Measurements from ENCODE around the gene AGR2. TPM values are rescaled to one million over a fixed set of nuclear protein-coding genes. Genes with fewer than 3 reads are reported as not detected.

Gene AGR2
- total RNA-seq, 1 experiment from 2014 or later = 140 TPM

DNA sequence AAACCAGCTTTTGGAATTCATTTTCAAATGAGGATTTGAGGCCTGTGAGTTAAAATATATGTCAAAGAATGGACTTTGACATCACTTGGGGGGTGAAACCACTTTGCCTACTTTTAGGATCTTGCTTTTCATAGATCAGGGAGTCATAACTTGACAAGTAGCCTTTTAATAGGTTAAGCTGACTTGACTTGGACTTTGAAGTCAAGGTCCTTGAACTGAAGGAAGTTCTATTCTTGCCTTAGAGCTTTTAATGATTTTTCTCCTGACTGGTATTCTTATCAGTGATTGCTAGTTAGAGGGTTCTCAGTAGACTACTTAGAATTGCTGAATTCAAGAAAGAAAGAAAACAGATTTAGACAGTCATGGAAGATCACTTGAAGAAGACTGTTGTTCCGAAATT, 17.7 kb downstream of the AGR2 start:
- Histone ChIP-seq H3K4me1 (ENCODE audit: insufficient read depth, low read length) (peaks cover 3% of the 10 kb centered on the region; the same call in 1 of the 2 replicates), H3K4me3 (ENCODE audit: low read length) (no peak overlapping the region), H3K27me3 (ENCODE audit: low read length) (no peaks in the 10 kb centered on the region), H3K9me2 (replicated peaks; ENCODE audit: low read length) (no peaks in the 10 kb centered on the region), H3K36me3 (ENCODE audit: low read depth, low read length) (peaks cover 4% of the 10 kb centered on the region), H3K4me2 (ENCODE audit: low read length) (no peak overlapping the region), H3K9me3 (ENCODE audit: low read length) (no peaks in the 10 kb centered on the region), H2AFZ (ENCODE audit: low read length) (no peak overlapping the region), H3K9ac (ENCODE audit: low read length) (no peak overlapping the region), H3K27ac (ENCODE audit: low read length) (no peak overlapping the region), H4K20me1 (ENCODE audit: low read length) (no peaks in the 10 kb centered on the region), H3F3A (ENCODE audit: low read length, unreplicated experiment) (no peaks in the 10 kb centered on the region), H3K79me2 (ENCODE audit: low read length) (no peaks in the 10 kb centered on the region)
- ChIA-PET CTCF (no interaction called here), POLR2A (ENCODE audit: unreplicated experiment) (interaction anchor here (0.6 kb wide), 1 partner anchor 625 kb away, joined by 5 read pairs; no protein-coding TSS in a partner anchor)
- DNase-seq (no peak), ATAC-seq (no peak)
- BruUV-seq (replicated peaks) = no TSS peak
- intact Hi-C loops (cut with micrococcal nuclease) = no loop called here
- no peak for TF ChIP-seq EZH2 (IDR thresholded peaks at IDR 0.05; ENCODE audit: low read length, unreplicated experiment)
- TF ChIP-seq, protein P1, sequence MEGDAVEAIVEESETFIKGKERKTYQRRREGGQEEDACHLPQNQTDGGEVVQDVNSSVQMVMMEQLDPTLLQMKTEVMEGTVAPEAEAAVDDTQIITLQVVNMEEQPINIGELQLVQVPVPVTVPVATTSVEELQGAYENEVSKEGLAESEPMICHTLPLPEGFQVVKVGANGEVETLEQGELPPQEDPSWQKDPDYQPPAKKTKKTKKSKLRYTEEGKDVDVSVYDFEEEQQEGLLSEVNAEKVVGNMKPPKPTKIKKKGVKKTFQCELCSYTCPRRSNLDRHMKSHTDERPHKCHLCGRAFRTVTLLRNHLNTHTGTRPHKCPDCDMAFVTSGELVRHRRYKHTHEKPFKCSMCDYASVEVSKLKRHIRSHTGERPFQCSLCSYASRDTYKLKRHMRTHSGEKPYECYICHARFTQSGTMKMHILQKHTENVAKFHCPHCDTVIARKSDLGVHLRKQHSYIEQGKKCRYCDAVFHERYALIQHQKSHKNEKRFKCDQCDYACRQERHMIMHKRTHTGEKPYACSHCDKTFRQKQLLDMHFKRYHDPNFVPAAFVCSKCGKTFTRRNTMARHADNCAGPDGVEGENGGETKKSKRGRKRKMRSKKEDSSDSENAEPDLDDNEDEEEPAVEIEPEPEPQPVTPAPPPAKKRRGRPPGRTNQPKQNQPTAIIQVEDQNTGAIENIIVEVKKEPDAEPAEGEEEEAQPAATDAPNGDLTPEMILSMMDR (conservative IDR thresholded peaks at IDR 0.05; ENCODE audit: low read depth, low read length) = no peak
- TF ChIP-seq EZH2phosphoT487 (IDR thresholded peaks at IDR 0.05; ENCODE audit: borderline replicate concordance, low read length) = no peak

DNA sequence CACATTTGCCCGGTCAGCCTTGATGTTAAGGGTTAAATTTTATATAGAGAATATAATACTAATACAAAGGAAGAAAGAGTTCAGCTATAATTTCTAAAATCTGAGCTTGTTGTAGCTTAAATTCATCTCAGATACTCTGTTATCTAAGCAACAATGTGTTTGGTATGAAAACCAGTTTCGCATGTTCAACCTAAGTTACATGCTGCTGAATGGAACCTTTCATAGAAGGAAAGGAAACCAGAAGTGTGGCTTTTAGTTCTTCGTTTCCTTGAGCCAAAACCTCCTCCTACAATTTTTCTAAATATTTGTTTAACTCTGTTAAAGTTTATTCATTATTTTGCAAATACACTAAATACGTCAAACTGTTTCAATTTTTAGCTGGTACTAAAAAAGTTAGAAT, 18.5 kb downstream of the AGR2 start:
- Histone ChIP-seq H3F3A (ENCODE audit: low read length, unreplicated experiment) (no peaks in the 10 kb centered on the region), H3K27me3 (ENCODE audit: low read length) (no peaks in the 10 kb centered on the region), H2AFZ (ENCODE audit: low read length) (no peak overlapping the region), H3K4me1 (ENCODE audit: insufficient read depth, low read length) (no peaks in the 10 kb centered on the region), H3K9me3 (ENCODE audit: low read length) (no peaks in the 10 kb centered on the region), H3K4me3 (ENCODE audit: low read length) (no peak overlapping the region), H4K20me1 (ENCODE audit: low read length) (no peaks in the 10 kb centered on the region), H3K79me2 (ENCODE audit: low read length) (no peaks in the 10 kb centered on the region), H3K9me2 (replicated peaks; ENCODE audit: low read length) (no peaks in the 10 kb centered on the region), H3K9ac (ENCODE audit: low read length) (no peak overlapping the region), H3K36me3 (ENCODE audit: low read depth, low read length) (peaks cover 4% of the 10 kb centered on the region), H3K4me2 (ENCODE audit: low read length) (no peak overlapping the region), H3K27ac (ENCODE audit: low read length) (no peak overlapping the region)
- CTCF ChIA-PET = no interaction called here
- ATAC-seq = no peak
- POLR2A ChIA-PET (ENCODE audit: unreplicated experiment) = interaction anchor here (0.6 kb wide), 1 partner anchor 626 kb away, joined by 5 read pairs; no protein-coding TSS in a partner anchor
- intact Hi-C loops (cut with micrococcal nuclease) = no loop called here
- DNase-seq = no peak
- BruUV-seq (replicated peaks) = no TSS peak
- TF ChIP-seq EZH2phosphoT487 (IDR thresholded peaks at IDR 0.05; ENCODE audit: borderline replicate concordance, low read length) = no peak
- TF ChIP-seq, protein P1 (conservative IDR thresholded peaks at IDR 0.05; ENCODE audit: low read depth, low read length) = no peak
- no peak for TF ChIP-seq EZH2 (IDR thresholded peaks at IDR 0.05; ENCODE audit: low read length, unreplicated experiment)

DNA sequence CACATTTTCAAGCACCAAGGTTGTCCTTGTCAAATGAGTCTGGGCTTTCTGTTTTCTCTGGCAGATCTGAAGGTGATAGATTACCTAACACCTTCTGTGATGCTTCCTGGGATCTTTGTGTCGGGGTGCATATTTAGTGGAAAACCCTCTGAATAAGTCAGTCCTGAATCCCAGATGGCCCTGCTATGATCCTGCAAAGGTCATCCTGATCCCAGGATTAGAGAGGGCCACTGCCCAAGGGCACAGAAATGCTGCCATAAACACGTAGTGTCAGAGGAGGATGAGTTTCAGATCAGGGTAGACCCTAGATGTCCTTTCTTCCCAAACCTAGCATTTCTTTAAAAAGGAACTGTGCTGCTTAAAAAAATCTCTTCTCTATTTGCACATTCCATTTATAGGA, 19.0 kb downstream of the AGR2 start:
- no peak overlapping the region for H3K4me2 ChIP-seq (ENCODE audit: low read length)
- H3K9ac ChIP-seq (ENCODE audit: low read length) = no peak overlapping the region
- H3K27me3 ChIP-seq (ENCODE audit: low read length) = no peaks in the 10 kb centered on the region
- BruUV-seq (replicated peaks) = no TSS peak
- CTCF ChIA-PET = no interaction called here
- peaks cover 4% of the 10 kb centered on the region for H3K36me3 ChIP-seq (ENCODE audit: low read depth, low read length)
- no peaks in the 10 kb centered on the region for H4K20me1 ChIP-seq (ENCODE audit: low read length)
- no peaks in the 10 kb centered on the region for H3F3A ChIP-seq (ENCODE audit: low read length, unreplicated experiment)
- H2AFZ ChIP-seq (ENCODE audit: low read length) = no peak overlapping the region
- TF ChIP-seq, protein P1 (conservative IDR thresholded peaks at IDR 0.05; ENCODE audit: low read depth, low read length) = no peak
- TF ChIP-seq EZH2 (IDR thresholded peaks at IDR 0.05; ENCODE audit: low read length, unreplicated experiment) = no peak
- ATAC-seq = no peak
- H3K79me2 ChIP-seq (ENCODE audit: low read length) = no peaks in the 10 kb centered on the region
- H3K27ac ChIP-seq (ENCODE audit: low read length) = no peak overlapping the region
- no peak for DNase-seq
- H3K9me3 ChIP-seq (ENCODE audit: low read length) = no peaks in the 10 kb centered on the region
- H3K9me2 ChIP-seq (replicated peaks; ENCODE audit: low read length) = no peaks in the 10 kb centered on the region
- POLR2A ChIA-PET (ENCODE audit: unreplicated experiment) = no interaction called here
- H3K4me1 ChIP-seq (ENCODE audit: insufficient read depth, low read length) = no peaks in the 10 kb centered on the region
- no peak overlapping the region for H3K4me3 ChIP-seq (ENCODE audit: low read length)
- intact Hi-C loops (cut with micrococcal nuclease) = no loop called here
